DND-41 (cell line): Measurements from ENCODE around the gene DEFB110.

ENCODE experiments used
- CTCF ChIP-seq: IDR thresholded peaks from 2 replicates; pipeline ENCODE4 v1.5.1; 2012; ENCODE audit warnings: borderline replicate concordance, low read length, moderate library complexity, mild to moderate bottlenecking; ENCODE audit not compliant: poor library complexity, severe bottlenecking; ENCODE audit errors: extremely low read depth
- EZH2 ChIP-seq: IDR thresholded peaks from 3 replicates; pipeline ENCODE4 v1.6.1; 2012; ENCODE audit warnings: borderline replicate concordance, low read depth, mild to moderate bottlenecking, moderate library complexity, low read length, inconsistent platforms; ENCODE audit not compliant: severe bottlenecking

DNA sequence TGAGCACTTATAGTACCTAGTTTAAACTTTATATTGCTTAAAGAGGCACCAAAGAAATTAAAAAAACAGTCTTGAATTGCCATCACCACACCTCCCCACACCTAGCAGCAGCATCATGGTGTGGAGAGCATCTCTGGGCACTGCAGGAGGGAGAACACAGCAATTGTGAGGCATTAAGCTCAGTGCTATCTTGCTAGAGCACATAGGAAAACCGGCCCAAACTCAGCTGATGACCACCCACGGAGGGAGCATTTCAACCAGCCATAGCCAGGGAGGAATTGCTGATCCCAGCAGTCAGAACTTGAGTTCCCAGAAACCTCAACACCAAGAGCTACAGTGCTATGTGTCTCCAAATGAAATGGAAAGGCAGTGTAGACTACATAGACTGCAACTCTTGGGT, 32.9 kb downstream of the DEFB110 start:
- TF ChIP-seq CTCF (no peak), EZH2 (no peak)
